H9 (cell line): ENCODE results near the gene SPACA5. TPM values are rescaled to one million over a fixed set of nuclear protein-coding genes. Genes with fewer than 3 reads are reported as not detected.

Source experiments
- DNase-seq: peaks from one replicate; pipeline ENCODE4 v3.0.0-alpha.2; 2017
- H2AFZ ChIP-seq: one replicate; pipeline ENCODE4 v1.6.1; 2013; ENCODE audit warnings: mild to moderate bottlenecking, low read length, control low read depth, moderate library complexity
- H2AK5ac ChIP-seq: 2 replicates; pipeline ENCODE4 v1.6.1; 2013; ENCODE audit warnings: low read length, control low read depth, mixed read lengths; ENCODE audit not compliant: insufficient read length
- H2BK120ac ChIP-seq: one replicate; pipeline ENCODE4 v1.6.1; 2013; ENCODE audit warnings: low read depth, mild to moderate bottlenecking, low read length, control low read depth, inconsistent platforms; ENCODE audit not compliant: poor library complexity, severe bottlenecking
- H2BK12ac ChIP-seq: 2 replicates; pipeline ENCODE4 v1.6.1; 2013; ENCODE audit warnings: low read length, control low read depth, mixed read lengths, low read depth; ENCODE audit not compliant: insufficient read length
- H2BK15ac ChIP-seq: 2 replicates; pipeline ENCODE4 v1.6.1; 2013; ENCODE audit warnings: low read depth, low read length, control low read depth
- H2BK20ac ChIP-seq: one replicate; pipeline ENCODE4 v1.6.1; 2013; ENCODE audit warnings: low read depth, mild to moderate bottlenecking, low read length, control low read depth, inconsistent platforms; ENCODE audit not compliant: poor library complexity, severe bottlenecking
- H2BK5ac ChIP-seq: 2 replicates; pipeline ENCODE4 v1.6.1; 2013; ENCODE audit warnings: low read length, control low read depth, mixed read lengths; ENCODE audit not compliant: insufficient read length
- H3K14ac ChIP-seq: 2 replicates; pipeline ENCODE4 v1.6.1; 2013; ENCODE audit warnings: low read length, control low read depth; ENCODE audit not compliant: insufficient read depth
- H3K18ac ChIP-seq: 2 replicates; pipeline ENCODE4 v1.6.1; 2013; ENCODE audit warnings: low read depth, mild to moderate bottlenecking, mixed read lengths, low read length, control low read depth; ENCODE audit not compliant: insufficient read length
- H3K23ac ChIP-seq: 2 replicates; pipeline ENCODE4 v1.6.1; 2013; ENCODE audit warnings: low read length, control low read depth, mixed read lengths, low read depth; ENCODE audit not compliant: insufficient read length
- H3K23me2 ChIP-seq: 2 replicates; pipeline ENCODE4 v1.6.1; 2013; ENCODE audit warnings: low read depth, mild to moderate bottlenecking, mixed read lengths, low read length, control low read depth; ENCODE audit not compliant: insufficient read length, poor library complexity, severe bottlenecking
- H3K27ac ChIP-seq: 2 replicates; pipeline ENCODE4 v1.5.1; 2013; ENCODE audit warnings: low read length, control low read depth, mixed read lengths, low read depth; ENCODE audit not compliant: insufficient read length
- H3K27me3 ChIP-seq: 2 replicates; pipeline ENCODE4 v1.6.1; 2013; ENCODE audit warnings: low read length, control low read depth, inconsistent platforms; ENCODE audit not compliant: insufficient read depth
- H3K4ac ChIP-seq: 2 replicates; pipeline ENCODE4 v1.6.1; 2013; ENCODE audit warnings: low read depth, mild to moderate bottlenecking, control low read depth, inconsistent platforms, low read length, moderate library complexity
- H3K4me1 ChIP-seq: 2 replicates; pipeline ENCODE4 v1.6.1; 2013; ENCODE audit warnings: low read length, control low read depth, inconsistent platforms; ENCODE audit not compliant: insufficient read depth
- H3K4me2 ChIP-seq: 2 replicates; pipeline ENCODE4 v1.6.1; 2013; ENCODE audit warnings: low read length, control low read depth, mixed read lengths; ENCODE audit not compliant: insufficient read length, insufficient read depth
- H3K56ac ChIP-seq: 2 replicates; pipeline ENCODE4 v1.6.1; 2013; ENCODE audit warnings: low read depth, mild to moderate bottlenecking, mixed read lengths, low read length, control low read depth; ENCODE audit not compliant: insufficient read length
- H3K79me1 ChIP-seq: 2 replicates; pipeline ENCODE4 v1.6.1; 2013; ENCODE audit warnings: low read depth, mild to moderate bottlenecking, moderate library complexity, low read length, control low read depth, inconsistent platforms; ENCODE audit not compliant: insufficient read depth, poor library complexity, severe bottlenecking
- H3K79me2 ChIP-seq: 2 replicates; pipeline ENCODE4 v1.6.1; 2013; ENCODE audit warnings: low read length, control low read depth, inconsistent platforms; ENCODE audit not compliant: insufficient read depth
- H3K9ac ChIP-seq: 2 replicates; pipeline ENCODE4 v1.6.1; 2013; ENCODE audit warnings: low read length, control low read depth, mixed read lengths; ENCODE audit not compliant: insufficient read length; ENCODE audit errors: extremely low read depth
- H3K9me3 ChIP-seq: one replicate; pipeline ENCODE4 v1.6.1; 2013; ENCODE audit warnings: low read depth, low read length, inconsistent platforms; ENCODE audit not compliant: control insufficient read depth
- H3T11ph ChIP-seq: one replicate; pipeline ENCODE4 v1.6.1; 2013; ENCODE audit warnings: mild to moderate bottlenecking, low read length, control low read depth, inconsistent platforms
- H4K20me1 ChIP-seq: one replicate; pipeline ENCODE4 v1.6.1; 2013; ENCODE audit not compliant: control insufficient read depth, insufficient read length, insufficient read depth
- H4K5ac ChIP-seq: 2 replicates; pipeline ENCODE4 v1.6.1; 2013; ENCODE audit warnings: low read depth, mild to moderate bottlenecking, mixed read lengths, low read length, control low read depth; ENCODE audit not compliant: insufficient read length
- H4K8ac ChIP-seq: replicated peaks from 2 replicates; pipeline ENCODE4 v1.6.1; 2013; ENCODE audit warnings: low read length, control low read depth, mixed read lengths, low read depth; ENCODE audit not compliant: insufficient read length
- H4K91ac ChIP-seq: 2 replicates; pipeline ENCODE4 v1.6.1; 2013; ENCODE audit warnings: low read depth, mild to moderate bottlenecking, moderate library complexity, mixed read lengths, low read length, control low read depth; ENCODE audit not compliant: insufficient read length
- H3K27ac Mint-ChIP-seq, 3 experiments: 2 replicates in 2 of 3; 3 replicates in 1 of 3; pipeline ENCODE4 v1.8.0; 2020 to 2021; ENCODE audit warnings: mixed read lengths in 3 of 3, mild to moderate bottlenecking in 1 of 3, moderate library complexity in 1 of 3
- H3K27me3 Mint-ChIP-seq: 2 replicates; pipeline ENCODE4 v1.8.0; 2021; ENCODE audit warnings: low read depth, mild to moderate bottlenecking, moderate library complexity, mixed read lengths
- H3K36me3 Mint-ChIP-seq, 3 experiments: 2 replicates in 2 of 3; 3 replicates in 1 of 3; pipeline ENCODE4 v1.8.0; 2020 to 2021; ENCODE audit warnings: low read depth in 3 of 3, mixed read lengths in 3 of 3; ENCODE audit not compliant: insufficient read depth in 1 of 3
- H3K4me1 Mint-ChIP-seq, 2 experiments: 2 replicates each; pipeline ENCODE4 v1.8.0; 2020; ENCODE audit warnings: mixed read lengths in 2 of 2
- H3K4me3 Mint-ChIP-seq, 2 experiments: 2 replicates in 1 of 2; 3 replicates in 1 of 2; pipeline ENCODE4 v1.8.0; 2020 to 2021; ENCODE audit warnings: mild to moderate bottlenecking in 2 of 2, mixed read lengths in 2 of 2, moderate library complexity in 1 of 2
- H3K9me3 Mint-ChIP-seq, 2 experiments: 2 replicates in 1 of 2; 3 replicates in 1 of 2; pipeline ENCODE4 v1.8.0; 2020; ENCODE audit warnings: mild to moderate bottlenecking in 2 of 2, mixed read lengths in 2 of 2, moderate library complexity in 1 of 2
- WGBS: extraction: QIAGEN DNeasy Blood & Tissue Kit; methylation state at CpG from one replicate; pipeline ENCODE4 v1.1.7; 2013; ENCODE audit warnings: missing lambda C conversion rate, low lambda C conversion rate, mixed read lengths; ENCODE audit not compliant: insufficient read length; ENCODE audit errors: extremely low coverage; 5-methylcytosine and 5-hydroxymethylcytosine counted together
- total RNA-seq: library from RNA; stranded (reverse); gene quantifications from 2 replicates; pipeline ENCODE4 v1.2.1, GENCODE V29; 2021
- TF ChIP-seq, protein P1 (sequence below): fragments of 200-600 bp; sonication (generic); conservative IDR thresholded peaks from 3 replicates; pipeline ENCODE4 v1.8.0; 2021; ENCODE audit warnings: antibody characterized with exemption, mild to moderate bottlenecking

SPACA5 gene
- total RNA-seq, 1 experiment from 2014 or later: not detected

DNA sequence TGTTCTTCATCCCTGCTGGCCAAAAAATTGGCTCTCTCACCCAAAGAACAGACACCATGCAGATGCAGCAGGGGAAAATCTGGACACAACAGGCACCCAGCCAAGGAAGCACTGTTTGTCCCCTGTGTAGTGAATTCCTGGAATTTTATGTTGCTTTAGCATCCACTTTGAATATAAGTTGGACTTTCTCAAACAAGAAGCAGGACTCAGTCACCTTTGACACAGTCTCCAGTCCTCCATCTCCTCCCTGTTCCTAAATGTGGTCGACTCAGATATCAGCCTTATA, 14.8 kb upstream of the SPACA5 start:
- no peaks in the 10 kb centered on the region for H3K79me1 ChIP-seq
- H3K4ac ChIP-seq: no peak overlapping the region
- H3K56ac ChIP-seq: no peak overlapping the region
- no peak overlapping the region for H2BK5ac ChIP-seq
- no peak overlapping the region for H3K18ac ChIP-seq
- H3K27me3 ChIP-seq: no peaks in the 10 kb centered on the region
- H3T11ph ChIP-seq: no peak overlapping the region
- Mint-ChIP-seq H3K4me1 (0 out of 4 replicates have a peak, but pooled peaks cover 0 to 2% of the 10 kb centered on the region in 2 experiments), H3K27ac (peak overlapping the region in 1 of 3 experiments; percentile 85; a peak in 2 of 7 replicates), H3K27me3 (no peaks in the 10 kb centered on the region; the same call in 1 of the 2 replicates), H3K9me3 (peaks cover 71 to 84% of the 10 kb centered on the region in 2 experiments), H3K36me3 (peaks cover 43 to 61% (median 58%) of the 10 kb centered on the region in 3 experiments), H3K4me3 (no peak overlapping the region)
- H4K5ac ChIP-seq: no peak overlapping the region
- TF ChIP-seq, protein P1, sequence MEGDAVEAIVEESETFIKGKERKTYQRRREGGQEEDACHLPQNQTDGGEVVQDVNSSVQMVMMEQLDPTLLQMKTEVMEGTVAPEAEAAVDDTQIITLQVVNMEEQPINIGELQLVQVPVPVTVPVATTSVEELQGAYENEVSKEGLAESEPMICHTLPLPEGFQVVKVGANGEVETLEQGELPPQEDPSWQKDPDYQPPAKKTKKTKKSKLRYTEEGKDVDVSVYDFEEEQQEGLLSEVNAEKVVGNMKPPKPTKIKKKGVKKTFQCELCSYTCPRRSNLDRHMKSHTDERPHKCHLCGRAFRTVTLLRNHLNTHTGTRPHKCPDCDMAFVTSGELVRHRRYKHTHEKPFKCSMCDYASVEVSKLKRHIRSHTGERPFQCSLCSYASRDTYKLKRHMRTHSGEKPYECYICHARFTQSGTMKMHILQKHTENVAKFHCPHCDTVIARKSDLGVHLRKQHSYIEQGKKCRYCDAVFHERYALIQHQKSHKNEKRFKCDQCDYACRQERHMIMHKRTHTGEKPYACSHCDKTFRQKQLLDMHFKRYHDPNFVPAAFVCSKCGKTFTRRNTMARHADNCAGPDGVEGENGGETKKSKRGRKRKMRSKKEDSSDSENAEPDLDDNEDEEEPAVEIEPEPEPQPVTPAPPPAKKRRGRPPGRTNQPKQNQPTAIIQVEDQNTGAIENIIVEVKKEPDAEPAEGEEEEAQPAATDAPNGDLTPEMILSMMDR: no peak
- no peak overlapping the region for H2BK20ac ChIP-seq
- no peak overlapping the region for H2BK120ac ChIP-seq
- no peaks in the 10 kb centered on the region; the same call in 1 of the 2 replicates for H3K79me2 ChIP-seq
- H3K9me3 ChIP-seq: peaks cover 49% of the 10 kb centered on the region
- no peak overlapping the region for H2AFZ ChIP-seq
- no peak for DNase-seq
- H4K91ac ChIP-seq: no peak overlapping the region
- H3K23me2 ChIP-seq: no peaks in the 10 kb centered on the region
- no peaks in the 10 kb centered on the region for H4K20me1 ChIP-seq
- WGBS: no CpG with 5 or more reads among the region's 1 CpG
- no peak overlapping the region for H4K8ac ChIP-seq
- no peak overlapping the region for H3K14ac ChIP-seq
- H3K27ac ChIP-seq: no peak overlapping the region
- no peak overlapping the region for H3K23ac ChIP-seq
- no peak overlapping the region for H3K4me2 ChIP-seq
- H2BK15ac ChIP-seq: no peak overlapping the region
- H3K9ac ChIP-seq: no peak overlapping the region
- H3K4me1 ChIP-seq: no peaks in the 10 kb centered on the region
- no peak overlapping the region for H2BK12ac ChIP-seq
- no peak overlapping the region for H2AK5ac ChIP-seq
